Spleen (tissue), 11 donors: ENCODE measurements around the gene USPL1. TPM values are rescaled to one million over a fixed set of nuclear protein-coding genes. Genes with fewer than 3 reads are reported as not detected.
A peak's percentile ranks its signal among the peaks of the same experiment; 100 is the strongest.

ENCODE experiments used
- DNase-seq: peaks from one replicate; pipeline ENCODE4 v3.0.0-alpha.2; 2020
- H3K27ac ChIP-seq, 8 donors: fragments of 200-600 bp; sonication (generic) in 7 of 8; 1 replicate in 4 of 8; 2 replicates in 4 of 8; pipeline versions ENCODE4 v1.5.0 to v1.8.0; 2016 to 2021; ENCODE audit warnings: inconsistent platforms in 4 of 8, mild to moderate bottlenecking in 4 of 8, moderate library complexity in 1 of 8
- H3K27me3 ChIP-seq, 7 donors: fragments of 200-600 bp; sonication (generic) in 6 of 7; replicated peaks in 1 of 7; 1 replicate in 4 of 7; 2 replicates in 3 of 7; pipeline versions ENCODE4 v1.5.0 to v1.8.0; 2016 to 2021; ENCODE audit warnings: inconsistent platforms in 3 of 7, mild to moderate bottlenecking in 1 of 7
- H3K36me3 ChIP-seq, 6 donors: fragments of 200-600 bp; sonication (generic) in 5 of 6; 1 replicate in 4 of 6; 2 replicates in 2 of 6; pipeline versions ENCODE4 v1.5.0 to v1.8.0; 2016 to 2021; ENCODE audit warnings: inconsistent platforms in 2 of 6
- H3K4me1 ChIP-seq, 6 donors: fragments of 200-600 bp; sonication (generic) in 5 of 6; 1 replicate in 3 of 6; 2 replicates in 3 of 6; pipeline versions ENCODE4 v1.5.0 to v1.8.0; 2016 to 2021; ENCODE audit warnings: inconsistent platforms in 3 of 6
- H3K4me3 ChIP-seq, 8 donors: fragments of 200-600 bp; sonication (generic) in 7 of 8; 1 replicate in 4 of 8; 2 replicates in 4 of 8; pipeline versions ENCODE4 v1.5.0 to v1.8.0; 2016 to 2021; ENCODE audit warnings: inconsistent platforms in 4 of 8, mild to moderate bottlenecking in 4 of 8, moderate library complexity in 2 of 8
- H3K9me3 ChIP-seq, 8 donors: fragments of 200-600 bp; sonication (generic) in 7 of 8; 1 replicate in 4 of 8; 2 replicates in 4 of 8; pipeline versions ENCODE4 v1.5.0 to v1.8.0; 2016 to 2021; ENCODE audit warnings: inconsistent platforms in 4 of 8
- CTCF ChIP-seq, 11 experiments: fragments of 200-600 bp in 7 of 11; fragments of 450-650 bp in 4 of 11; sonication (generic) in 4 of 11; IDR thresholded peaks in 8 of 11; conservative IDR thresholded peaks in 3 of 11; 1 replicate in 7 of 11; 2 replicates in 4 of 11; pipeline versions ENCODE4 v1.4.0 to v1.8.0; 2016 to 2021; ENCODE audit warnings: antibody characterized with exemption in 11 of 11, inconsistent platforms in 4 of 11, mild to moderate bottlenecking in 1 of 11
- POLR2A ChIP-seq, 3 donors: fragments of 450-650 bp; IDR thresholded peaks; one replicate each; pipeline ENCODE4 v1.5.1; 2017; ENCODE audit warnings: antibody characterized with exemption in 3 of 3, mild to moderate bottlenecking in 1 of 3
- POLR2AphosphoS5 ChIP-seq, 3 donors: sonication (generic); formaldehyde crosslinking; IDR thresholded peaks; one replicate each; pipeline ENCODE4 v1.5.1; 2017; ENCODE audit warnings: antibody characterized with exemption in 3 of 3
- WGBS, 5 donors: extraction: QIAGEN DNeasy Blood & Tissue Kit in 3 of 5; methylation state at CpG; one replicate each; pipeline versions ENCODE4 v1.1.5 to v1.1.7; 2013 to 2018; 5-methylcytosine and 5-hydroxymethylcytosine counted together
- intact Hi-C: fragments of 100-400 bp; cut with DNase I; formaldehyde crosslinking; loops from one replicate; pipeline ENCODE4 v1.15.0; 2023; ENCODE audit warnings: low total_unique reads
- polyA plus RNA-seq, 3 donors: library from polyadenylated mRNA; stranded (reverse); fragments of 200-250 nt; gene quantifications; one replicate each; pipeline ENCODE4 v1.2.1, GENCODE V29; 2013
- total RNA-seq, 7 donors: library from RNA; depleted of rRNA in 3 of 7; stranded (reverse); fragments of >200 nt in 3 of 7; fragmentation: NEBNext Ultra II Directional in 4 of 7; extraction: Animal tissue kit (Norgen Biotek cat#: 25700) in 4 of 7; gene quantifications; one replicate each; pipeline versions ENCODE4 v1.1.0 to v1.2.1, GENCODE V29; 2016 to 2021
- donor health status: healthy with polysubstance abuse.
- donor health status: DM: no; HTN: no; CAD: no; lungs with moderate emphysema.
- donor health status: DM: no; HTN: no; CAD: no.
- donor health status: Bipolar disorder and iron deficiency.
- donor health status: healthy.
- donor health status: DM: no; HTN: no; CAD: no.
- donor health status: DM: yes; HTN: yes; CAD: no.

Gene USPL1
- total and polyA plus RNA-seq, 10 donors = 11.7 to 42.2 (median 26.6) TPM

GRCh38 chr13:30685320-30685859 lies 67.7 kb downstream of the USPL1 start:
- intact Hi-C loops = no loop called here
- Histone ChIP-seq H3K27ac (no peak overlapping the region), H3K4me3 (no peak overlapping the region), H3K27me3 (no peaks in the 10 kb centered on the region), H3K9me3 (no peaks in the 10 kb centered on the region), H3K4me1 (peaks cover 0 to 19% (median 10%) of the 10 kb centered on the region in 6 donors), H3K36me3 (no peaks in the 10 kb centered on the region)
- no peak for DNase-seq
- WGBS, 5 donors = 74 to 84% (median 82%) methylated on average over 8 of the region's 8 CpGs
- TF ChIP-seq POLR2A (IDR thresholded peaks at IDR 0.05) = no peak
- TF ChIP-seq CTCF (IDR thresholded peaks at IDR 0.05 in 8 of 11, conservative IDR thresholded peaks at IDR 0.05 in 3 of 11) = no peak
- TF ChIP-seq POLR2AphosphoS5 (IDR thresholded peaks at IDR 0.05) = no peak

- no peak for DNase-seq
- WGBS, 5 donors = 88 to 97% (median 91%) methylated on average over 2 of the region's 2 CpGs
- Histone ChIP-seq H3K4me1 (peaks cover 0 to 25% (median 16%) of the 10 kb centered on the region in 6 donors), H3K9me3 (no peaks in the 10 kb centered on the region), H3K27me3 (no peaks in the 10 kb centered on the region), H3K36me3 (no peaks in the 10 kb centered on the region), H3K27ac (no peak overlapping the region), H3K4me3 (no peak overlapping the region)
- TF ChIP-seq CTCF (IDR thresholded peaks at IDR 0.05 in 8 of 11, conservative IDR thresholded peaks at IDR 0.05 in 3 of 11) = no peak
- TF ChIP-seq POLR2AphosphoS5 (IDR thresholded peaks at IDR 0.05) = no peak
- no peak for TF ChIP-seq POLR2A (IDR thresholded peaks at IDR 0.05)
- intact Hi-C loops = no loop called here
These were observed 68.3 kb downstream of the USPL1 start for GRCh38 chr13:30685987-30686386.

- intact Hi-C loops = no loop called here
- no peak overlapping the region for H3K4me3 ChIP-seq
- peaks cover 0 to 19% (median 15%) of the 10 kb centered on the region in 6 donors for H3K4me1 ChIP-seq
- H3K36me3 ChIP-seq = no peaks in the 10 kb centered on the region
- WGBS, 5 donors = 74 to 96% (median 90%) methylated on average over 3 of the region's 3 CpGs
- no peaks in the 10 kb centered on the region for H3K27me3 ChIP-seq
- no peaks in the 10 kb centered on the region for H3K9me3 ChIP-seq
- no peak overlapping the region for H3K27ac ChIP-seq
- no peak for TF ChIP-seq POLR2A (IDR thresholded peaks at IDR 0.05)
- no peak for TF ChIP-seq POLR2AphosphoS5 (IDR thresholded peaks at IDR 0.05)
- no peak for TF ChIP-seq CTCF (IDR thresholded peaks at IDR 0.05 in 8 of 11, conservative IDR thresholded peaks at IDR 0.05 in 3 of 11)
- DNase-seq = no peak
These were observed 69.9 kb downstream of the USPL1 start for GRCh38 chr13:30687601-30688000.

GRCh38 chr13:30689752-30690151 lies 72.0 kb downstream of the USPL1 start:
- TF ChIP-seq POLR2A (IDR thresholded peaks at IDR 0.05) = no peak
- no peak for TF ChIP-seq POLR2AphosphoS5 (IDR thresholded peaks at IDR 0.05)
- no peak for TF ChIP-seq CTCF (IDR thresholded peaks at IDR 0.05 in 8 of 11, conservative IDR thresholded peaks at IDR 0.05 in 3 of 11)
- H3K27me3 ChIP-seq = no peaks in the 10 kb centered on the region
- H3K4me3 ChIP-seq = peak overlapping the region in 1 of 8 donors; percentile 65
- no peaks in the 10 kb centered on the region for H3K36me3 ChIP-seq
- H3K4me1 ChIP-seq = peaks cover 0 to 19% (median 15%) of the 10 kb centered on the region in 6 donors
- 90 to 93% (median 92%) methylated on average over 13 to 14 of the region's 14 CpGs for WGBS, 5 donors
- no peaks in the 10 kb centered on the region for H3K9me3 ChIP-seq
- DNase-seq = no peak
- intact Hi-C loops = no loop called here
- peak overlapping the region in 6 of 8 donors; percentile 68 to 82 (median 75) for H3K27ac ChIP-seq
